ENCODE measurements around the gene LIN9.
A peak's percentile ranks its signal among the peaks of the same experiment; 100 is the strongest.

- TF ChIP-seq TEAD4 (IDR thresholded peaks at IDR 0.05), result no peak
- peak; percentile 88 for TF ChIP-seq ZBTB7A (IDR thresholded peaks at IDR 0.05; ENCODE audit: low read depth)
Observed at GRCh38 chr1:226309398-226310244, 657 bp upstream of the LIN9 start.
